GM21360 (cell line): ENCODE measurements around the gene FFAR2.
"Not testable (repeated sequence)": the region's sequence is repeated elsewhere in the genome, so short reads cannot be mapped to it uniquely, and the experiment has no call there.

Experiments
- ATAC-seq: cut with Tn5 transposase; IDR thresholded peaks from one replicate; pipeline ENCODE4 v1.9.1; 2021; ENCODE audit warnings: mild to moderate bottlenecking, moderate library complexity; ENCODE audit not compliant: unreplicated experiment

FFAR2 gene

DNA sequence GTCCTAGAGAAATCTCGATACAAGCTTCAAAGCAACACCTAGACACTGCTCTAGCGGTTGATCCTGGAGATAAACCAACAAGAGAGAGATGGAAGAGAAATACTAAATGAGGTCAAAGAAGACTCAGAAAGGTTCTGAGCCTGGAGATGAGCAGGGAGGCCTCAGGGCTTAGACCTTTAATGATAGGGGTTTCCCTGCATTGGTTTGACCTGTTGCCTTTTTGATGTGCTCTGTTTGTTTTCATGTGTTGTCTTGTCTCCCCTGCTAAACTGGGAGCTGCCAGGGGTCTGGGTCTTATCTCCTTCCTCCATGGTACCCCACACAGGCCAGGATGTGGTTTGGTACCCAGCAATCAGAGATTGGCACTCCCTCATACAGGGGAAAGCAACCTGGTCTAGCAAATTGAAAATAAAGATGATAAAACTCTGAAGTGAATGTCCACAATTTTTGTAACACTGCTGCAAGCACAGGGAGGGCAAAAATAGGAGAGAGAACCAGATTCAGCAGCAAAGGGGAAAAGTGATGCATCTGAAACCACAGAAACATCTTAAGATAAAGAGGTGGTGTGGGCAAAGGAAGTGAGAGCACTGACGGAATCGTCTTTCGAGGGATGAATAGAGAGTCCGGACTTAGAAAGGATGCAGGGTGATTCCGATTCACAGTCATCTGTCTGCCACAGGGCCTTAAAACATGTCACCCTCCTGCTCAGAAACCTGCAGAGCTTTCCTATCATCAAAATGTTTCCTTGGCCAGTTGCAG is 3.5 kb downstream of the FFAR2 start:
- ATAC-seq, result no peak

DNA sequence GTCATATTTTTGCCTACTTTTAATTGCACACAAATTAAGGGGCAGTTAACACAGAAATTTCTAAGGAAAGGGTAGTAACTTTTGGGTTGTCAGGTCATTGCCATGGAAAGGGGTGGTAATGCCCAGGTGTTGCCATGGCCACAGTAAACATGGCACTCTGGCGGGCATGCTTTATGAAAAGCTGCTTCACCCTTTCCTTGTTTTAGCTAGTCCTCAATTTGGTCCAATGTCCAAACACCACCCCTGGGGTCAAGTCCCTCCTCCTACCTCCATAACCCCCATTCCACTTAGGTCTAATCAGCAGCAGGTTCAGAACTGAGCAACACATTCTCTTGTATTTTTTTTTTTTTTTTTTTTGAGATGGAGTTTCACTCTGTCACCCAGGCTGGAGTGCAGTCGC is 6.6 kb downstream of the FFAR2 start:
- ATAC-seq, result no peak

DNA sequence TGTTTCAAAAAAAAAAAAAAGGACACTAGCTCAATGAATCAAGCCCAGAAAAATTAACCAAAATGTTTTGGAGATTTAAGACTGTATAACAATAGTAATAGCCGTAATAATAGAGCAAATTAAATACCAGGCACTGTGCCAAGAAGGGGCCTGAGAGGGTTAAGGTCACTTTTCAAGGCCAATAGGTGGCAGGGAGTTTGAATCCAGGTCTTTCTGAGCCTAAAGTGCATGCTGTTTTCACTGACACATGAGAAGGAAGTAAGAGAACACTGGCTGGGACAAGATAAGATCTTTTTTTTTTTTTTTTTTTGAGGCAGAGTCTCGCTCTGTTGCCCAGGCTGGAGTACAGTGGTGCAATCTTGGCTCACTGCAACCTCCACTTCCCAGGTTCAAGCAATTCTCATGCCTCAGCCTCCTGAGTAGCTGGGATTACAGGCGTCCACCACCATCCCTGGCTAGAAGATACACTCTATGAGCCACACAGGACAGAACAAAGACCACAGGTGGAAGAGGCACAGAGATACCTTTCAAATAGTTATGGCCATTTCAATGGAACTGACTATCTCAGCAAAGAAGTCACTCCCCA is 7.7 kb downstream of the FFAR2 start:
- no peak for ATAC-seq

DNA sequence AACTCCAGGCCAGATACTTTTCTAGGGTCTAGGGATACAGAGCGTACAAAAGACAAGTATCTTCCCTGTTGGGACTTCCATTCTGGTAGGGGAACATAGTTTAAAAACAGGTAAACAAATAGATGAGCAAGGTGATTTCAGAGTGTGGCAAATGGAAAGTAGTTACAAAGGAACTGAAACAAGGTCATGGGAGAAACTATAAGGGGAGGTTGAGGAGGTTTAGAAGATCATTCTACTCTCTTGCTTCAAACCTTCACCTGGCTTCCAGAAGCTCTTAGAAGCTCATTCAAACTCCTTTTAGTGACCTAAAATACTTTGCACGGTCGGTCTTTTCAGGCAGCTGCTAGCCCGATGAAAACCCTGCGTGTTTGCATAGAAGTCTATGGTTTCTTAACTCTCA is 9.1 kb downstream of the FFAR2 start:
- no peak for ATAC-seq

DNA sequence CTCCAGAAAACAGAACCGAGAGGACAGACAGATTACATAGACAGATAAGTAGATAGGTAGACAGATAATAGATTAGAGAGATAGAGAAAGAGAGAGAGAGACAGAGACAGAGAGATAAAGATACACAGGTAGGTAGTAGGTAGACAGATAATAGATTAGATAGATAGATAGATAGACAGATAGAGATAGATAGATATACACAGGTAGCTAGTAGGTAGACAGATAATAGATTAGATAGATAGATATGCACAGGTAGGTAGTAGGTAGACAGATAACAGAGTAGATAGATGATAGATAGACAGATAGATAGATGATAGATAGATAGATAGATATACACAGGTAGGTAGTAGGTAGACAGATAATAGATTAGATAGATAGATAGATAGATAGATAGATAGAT is 10.1 kb downstream of the FFAR2 start:
- no peak for ATAC-seq

DNA sequence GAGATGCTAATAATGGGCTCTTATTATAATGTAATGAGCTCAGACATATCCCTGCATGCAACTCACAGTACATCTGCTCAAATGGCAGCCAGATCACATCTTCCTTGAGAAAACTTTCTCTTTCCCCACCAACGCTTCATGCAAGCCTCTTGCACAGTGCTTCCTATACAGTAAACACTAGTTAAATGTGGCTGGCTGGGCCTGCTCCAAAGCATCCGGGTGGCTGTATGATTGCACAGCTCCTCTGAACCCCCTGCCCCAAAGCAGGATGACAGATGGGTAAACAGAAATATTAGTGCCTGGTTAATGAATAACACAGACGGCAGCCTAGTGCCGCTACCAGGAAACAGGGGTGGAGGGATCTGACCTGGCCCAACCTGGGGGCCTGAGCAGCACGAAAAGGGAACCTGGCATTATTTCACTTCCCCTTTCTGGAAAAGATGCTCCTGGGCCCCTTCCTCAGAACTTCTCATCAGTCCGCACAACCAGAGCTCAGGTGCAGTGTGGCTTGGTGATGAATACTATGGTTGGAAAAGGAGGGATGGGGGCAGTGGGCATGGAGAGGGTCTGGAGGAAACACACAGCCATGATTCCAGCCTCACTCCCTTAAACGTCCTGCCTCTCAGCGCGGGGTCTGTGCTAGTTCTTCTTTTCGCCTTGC is 10.8 kb downstream of the FFAR2 start:
- no peak for ATAC-seq

DNA sequence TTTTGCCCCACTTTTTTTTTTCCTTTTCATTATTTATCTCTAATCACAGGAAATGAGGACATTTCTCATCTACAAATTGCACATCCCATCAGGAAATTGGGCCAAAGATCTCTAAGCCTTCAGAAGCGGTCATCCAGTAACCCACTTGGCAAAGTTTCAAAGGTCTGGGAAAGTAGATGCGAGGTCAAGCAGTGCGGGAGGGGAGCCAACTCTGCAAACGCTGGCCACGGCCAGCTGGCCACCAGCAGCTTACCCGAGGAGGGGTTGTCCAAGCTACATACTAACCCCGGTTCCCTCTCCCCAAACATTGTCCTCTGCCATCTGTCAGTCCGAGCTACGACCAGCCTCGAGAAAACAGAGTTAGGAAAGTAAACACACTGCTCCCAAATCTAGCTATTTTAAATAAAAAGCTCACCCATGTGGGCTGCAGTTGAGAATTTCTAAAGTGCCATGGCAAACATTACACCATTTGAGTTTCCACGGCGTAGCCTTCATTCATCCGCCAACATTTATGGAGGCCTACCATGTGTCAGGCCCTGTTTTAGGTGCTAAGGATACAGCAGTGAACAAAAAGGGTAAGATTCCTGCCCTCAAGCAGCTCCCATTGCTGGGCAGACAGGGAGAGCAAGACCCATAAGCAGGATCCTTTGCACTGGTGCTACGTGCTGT is 11.5 kb downstream of the FFAR2 start:
- ATAC-seq, result no peak

DNA sequence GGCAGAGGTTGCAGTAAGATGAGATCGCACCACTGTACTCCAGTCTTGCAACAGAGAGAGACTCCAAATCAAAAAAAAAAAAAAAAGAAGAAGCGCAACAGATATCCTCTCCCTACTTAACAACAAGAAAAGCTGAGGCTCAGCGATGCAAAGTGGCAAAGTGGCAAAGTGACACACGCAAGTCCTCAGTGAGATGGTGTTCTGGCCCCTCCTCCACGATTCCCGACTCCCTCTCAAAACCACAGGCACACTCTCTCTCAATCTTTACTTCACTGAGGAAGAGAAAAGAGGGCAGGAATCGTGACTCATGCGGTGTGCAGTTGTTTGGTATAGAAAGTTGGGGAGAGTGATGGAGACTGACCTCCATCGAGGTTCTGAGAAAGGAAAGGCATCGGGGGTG is 12.6 kb downstream of the FFAR2 start:
- ATAC-seq, result no peak

DNA sequence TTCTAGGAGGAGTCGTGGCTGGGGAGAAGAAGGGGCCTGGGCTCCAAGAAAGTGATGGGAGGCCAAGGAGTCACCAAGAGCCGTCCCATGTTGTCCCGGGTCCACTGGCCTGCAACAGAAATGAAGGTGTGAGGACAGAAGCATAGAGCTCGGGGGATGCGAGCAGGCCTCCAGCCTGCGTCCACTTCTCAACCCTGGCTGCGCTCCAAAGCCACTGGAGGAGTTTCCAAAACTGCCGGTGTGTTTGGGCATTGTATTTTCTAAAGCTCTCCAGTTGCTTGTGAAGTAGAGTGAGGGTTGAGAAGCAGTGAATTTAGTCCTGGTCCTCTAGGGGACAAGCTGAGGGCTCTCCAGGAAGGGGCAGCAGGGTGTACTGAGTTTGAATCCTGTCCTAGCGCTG is 13.0 kb downstream of the FFAR2 start:
- ATAC-seq, result no peak

DNA sequence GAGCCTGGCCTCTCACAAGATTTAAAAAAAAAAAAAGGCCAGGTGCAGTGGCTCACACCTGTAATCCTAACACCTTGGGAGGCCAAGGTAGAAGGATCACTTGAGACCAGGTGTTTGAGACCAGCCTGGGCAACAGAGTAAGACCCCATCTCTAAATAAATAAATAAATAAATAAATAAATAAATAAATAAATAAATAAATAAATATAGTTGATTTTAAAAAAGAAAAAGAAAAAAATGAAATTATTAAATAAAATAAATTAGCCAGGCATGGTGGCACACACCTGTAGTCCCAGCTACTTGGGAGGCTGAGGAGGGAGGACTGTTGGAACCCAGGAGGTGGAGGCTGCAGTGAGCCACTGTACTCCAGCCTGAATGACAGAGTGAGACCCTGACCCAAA is 13.7 kb downstream of the FFAR2 start:
- ATAC-seq, result not testable (repeated sequence)

DNA sequence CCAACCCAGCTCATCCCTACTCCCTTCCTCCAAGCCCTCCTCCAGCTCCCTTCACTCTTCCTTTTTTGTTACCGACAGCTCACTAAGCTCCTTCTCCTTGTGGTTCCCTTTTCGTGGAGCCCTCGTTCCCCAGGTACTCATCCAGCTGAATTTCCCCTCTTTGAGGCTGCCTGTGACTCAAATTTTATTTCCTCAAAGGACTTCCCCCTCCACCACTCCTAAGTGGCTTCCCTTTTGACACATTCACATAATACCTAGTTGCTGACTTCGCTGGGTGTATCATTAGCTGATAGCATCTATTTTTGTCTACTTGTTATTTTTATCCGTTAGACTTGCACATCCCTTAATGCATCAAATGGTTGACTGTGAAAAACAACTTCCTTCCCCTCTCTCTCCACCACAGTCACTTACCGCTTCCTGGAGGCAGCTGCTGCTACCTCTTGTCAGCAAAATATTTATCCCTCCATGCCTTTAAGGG is 14.5 kb downstream of the FFAR2 start:
- peak; percentile 50 for ATAC-seq

DNA sequence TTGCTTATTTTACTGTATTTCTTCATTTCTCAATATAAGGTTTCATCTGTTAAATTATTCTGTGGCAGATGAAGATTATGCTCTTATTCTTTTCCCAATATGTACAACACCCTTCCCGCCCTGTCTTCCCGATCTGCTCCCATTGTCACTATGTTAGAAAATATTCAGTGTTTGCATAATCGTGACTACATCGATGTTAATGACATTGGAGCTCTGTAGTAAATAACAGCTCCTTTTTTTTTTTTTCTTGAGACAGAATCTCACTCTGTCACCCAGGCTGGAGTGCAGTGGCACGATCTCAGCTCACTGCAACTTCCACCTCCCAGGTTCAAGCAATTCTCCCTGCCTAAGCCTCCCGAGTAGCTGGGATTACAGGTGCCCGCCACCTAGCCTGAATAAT is 14.9 kb downstream of the FFAR2 start:
- ATAC-seq, result not testable (repeated sequence)

DNA sequence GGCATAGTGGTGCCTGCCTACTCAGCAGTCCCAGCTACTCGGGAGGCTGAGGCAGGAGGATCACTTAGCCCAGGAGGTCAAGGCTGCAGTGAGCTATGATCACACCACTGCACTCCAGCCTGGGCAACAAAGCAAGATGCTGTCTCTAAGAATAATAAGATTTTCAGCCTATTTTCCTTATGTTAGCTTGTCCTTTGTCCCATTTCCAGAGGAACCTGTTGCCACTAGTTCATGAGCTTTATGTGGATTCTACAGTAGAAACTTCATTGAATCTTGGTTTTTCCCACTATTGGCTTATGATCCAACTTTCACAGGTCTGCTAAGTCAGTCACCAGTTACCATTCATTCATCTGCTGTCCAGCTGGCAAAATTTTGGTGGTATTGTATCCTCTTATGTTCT is 18.2 kb downstream of the FFAR2 start:
- ATAC-seq, result no peak

DNA sequence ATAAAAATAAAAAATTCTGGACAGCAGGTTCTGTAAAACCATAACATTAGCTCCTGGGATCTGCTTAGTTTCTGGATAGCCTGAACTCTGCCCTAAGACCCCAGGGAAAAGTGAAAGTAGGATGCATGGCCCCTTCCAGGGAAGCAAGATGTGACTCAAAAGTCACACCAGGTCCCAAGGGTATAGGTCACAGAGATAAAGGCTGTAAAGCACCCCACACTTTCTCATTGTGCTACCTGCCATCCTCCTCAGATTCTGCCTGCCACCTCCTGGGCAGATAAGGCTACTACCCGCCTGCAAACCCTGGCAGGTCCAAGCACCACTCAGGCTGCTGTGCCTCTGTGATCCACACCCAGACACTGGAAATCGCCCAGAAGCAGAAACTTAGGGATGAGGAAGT is 20.6 kb downstream of the FFAR2 start:
- ATAC-seq, result no peak

DNA sequence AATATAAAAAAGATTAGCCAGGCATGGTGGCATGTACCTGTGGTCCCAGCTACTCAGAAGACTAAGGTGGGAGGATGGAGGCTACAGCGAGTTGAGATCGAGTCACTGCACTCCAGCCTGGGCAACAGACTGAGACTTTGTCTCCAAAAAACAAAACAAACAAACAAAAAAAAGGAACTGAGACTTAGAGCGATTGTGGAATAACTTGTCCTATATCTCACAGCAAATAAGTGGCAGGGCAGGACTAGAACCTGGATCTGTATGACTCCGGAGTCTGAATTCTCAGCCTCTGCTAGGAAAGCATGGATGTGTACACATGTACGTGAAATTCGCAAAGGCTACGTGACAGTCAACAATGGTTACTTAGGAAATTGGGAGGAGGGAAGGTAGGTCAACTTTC is 22.1 kb downstream of the FFAR2 start:
- no peak for ATAC-seq

DNA sequence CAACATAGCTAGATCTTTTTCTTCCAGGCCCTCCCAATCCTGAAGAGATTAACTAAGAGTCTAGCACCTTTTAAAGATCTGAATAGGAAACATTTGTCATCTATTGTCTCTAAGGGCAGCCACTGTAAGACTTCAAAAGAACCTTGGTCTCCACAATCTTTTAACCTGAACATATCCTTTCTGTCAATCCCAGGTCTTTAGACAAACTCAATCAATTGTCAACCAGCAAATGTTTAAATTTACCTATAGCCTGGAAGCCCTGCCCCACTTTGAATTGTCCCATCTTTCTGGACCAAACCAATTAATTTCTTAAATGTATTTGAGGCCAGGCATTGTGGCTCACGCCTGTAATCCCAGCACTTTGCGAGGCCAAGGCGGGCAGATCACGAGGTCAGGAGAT is 23.0 kb downstream of the FFAR2 start:
- not testable (repeated sequence) for ATAC-seq

DNA sequence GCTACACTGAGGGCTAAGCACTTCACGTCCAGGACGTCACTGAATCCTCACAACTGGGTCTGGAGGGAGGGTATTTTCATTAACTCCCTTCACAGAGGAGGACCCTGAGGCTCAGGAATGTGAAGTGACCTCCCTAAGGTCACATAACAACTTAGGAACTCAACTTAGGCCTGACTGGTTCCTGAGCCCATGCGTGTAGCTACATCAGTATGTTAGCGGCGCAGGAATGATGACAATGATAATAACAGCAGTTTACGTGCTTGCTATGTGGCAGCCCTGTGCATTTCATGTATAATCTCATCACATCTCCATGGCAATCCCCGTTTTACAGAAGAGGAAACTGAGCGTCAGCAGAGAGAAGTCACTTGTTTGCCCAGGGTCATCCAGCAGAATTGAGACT is 23.9 kb downstream of the FFAR2 start:
- ATAC-seq, result no peak

DNA sequence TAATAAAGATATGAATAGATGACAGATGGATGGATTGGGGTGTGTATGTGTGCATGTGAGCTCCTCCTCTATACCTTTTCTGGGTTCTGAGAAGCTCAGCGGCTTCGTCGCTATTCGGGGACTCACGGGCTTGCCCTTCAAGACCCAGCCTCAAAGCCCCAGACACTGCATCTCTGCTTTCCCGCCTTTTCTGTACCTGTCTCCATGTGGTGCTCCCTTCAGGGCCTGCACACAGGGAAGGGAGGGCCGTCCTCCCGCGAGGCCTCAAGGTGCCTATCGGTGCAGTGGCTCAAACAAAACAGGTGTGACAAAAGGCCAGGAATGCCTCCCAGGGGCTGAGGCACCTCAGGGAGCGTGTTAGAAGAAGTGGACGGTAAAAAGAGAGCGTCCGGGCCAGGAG is 26.0 kb downstream of the FFAR2 start:
- no peak for ATAC-seq

DNA sequence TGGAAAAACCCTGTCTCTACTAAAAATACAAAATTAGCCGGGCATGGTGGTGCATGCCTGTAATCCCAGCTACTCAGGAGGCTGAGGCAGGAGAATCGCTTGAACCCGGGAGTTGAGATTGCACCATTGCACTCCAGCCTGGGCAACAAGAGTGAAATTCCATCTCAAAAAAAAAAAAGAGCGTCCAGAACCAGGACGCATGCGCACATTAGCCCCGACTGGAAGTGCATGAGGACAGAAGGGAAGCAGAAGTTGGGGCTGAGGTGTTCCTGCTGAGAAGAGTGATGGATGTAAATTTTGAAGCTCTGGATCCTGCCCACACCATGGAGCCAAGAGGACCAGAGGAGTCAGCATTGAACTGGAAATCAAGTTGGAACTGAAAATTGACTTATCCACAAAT is 26.5 kb downstream of the FFAR2 start:
- not testable (repeated sequence) for ATAC-seq

DNA sequence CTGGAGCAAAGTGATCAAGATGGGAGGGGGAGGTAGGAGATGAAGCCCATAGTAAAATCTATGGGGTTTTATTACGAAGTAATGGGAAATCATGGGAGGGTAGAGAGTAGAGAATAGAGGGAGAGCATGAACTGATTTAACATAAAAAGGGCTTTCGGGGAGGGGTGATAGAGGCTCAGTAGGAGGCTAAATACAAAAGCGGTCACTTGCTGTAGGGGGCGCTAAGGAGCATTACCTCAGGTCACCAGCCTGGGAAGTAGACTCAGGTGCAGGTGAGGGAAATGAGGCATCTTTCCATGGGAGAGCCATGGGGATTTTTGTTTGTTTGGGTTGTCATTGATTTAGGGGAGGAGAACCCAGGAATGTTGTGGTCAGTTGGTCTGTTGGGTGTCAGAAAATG is 28.1 kb downstream of the FFAR2 start:
- no peak for ATAC-seq

DNA sequence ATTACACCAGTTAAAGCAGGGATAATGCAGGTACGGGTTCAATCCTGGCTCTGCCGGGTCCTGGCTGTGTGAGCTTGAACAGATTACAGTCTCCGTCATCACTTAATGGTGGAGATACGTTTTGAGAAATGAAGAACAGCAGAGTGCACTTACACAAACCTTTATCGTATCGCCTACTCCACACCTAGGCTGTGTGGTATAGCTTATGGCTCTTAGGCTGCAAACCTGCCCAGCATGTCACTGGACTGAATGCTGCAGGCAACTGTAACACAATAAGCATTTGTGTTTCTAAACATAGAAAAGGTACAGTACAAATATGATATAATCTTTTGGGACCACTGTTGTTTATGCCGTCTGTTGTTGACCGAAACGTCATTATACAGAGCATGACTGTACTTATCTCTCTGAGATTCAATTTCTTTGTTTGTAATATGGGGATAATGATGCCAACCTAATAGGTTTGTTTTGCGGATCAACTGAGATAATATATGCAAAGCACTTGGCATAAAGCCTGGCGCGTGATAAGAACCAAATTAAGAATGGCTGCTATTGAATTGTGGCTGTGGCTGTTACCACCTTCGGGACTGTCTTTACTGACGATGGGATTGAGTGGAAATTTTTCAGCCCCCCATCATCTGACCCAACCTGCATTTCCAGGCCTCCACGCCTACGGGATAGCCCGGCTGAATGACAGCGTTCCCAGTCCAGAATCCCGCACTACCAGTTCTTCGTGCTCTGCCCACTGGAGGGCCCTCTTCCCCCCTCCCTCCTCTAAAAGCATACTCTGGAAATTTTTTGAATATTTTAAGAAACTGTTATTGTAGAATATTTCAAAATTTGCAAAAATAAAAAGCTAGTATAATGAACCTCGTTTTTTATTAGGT is 31.0 kb downstream of the FFAR2 start:
- no peak for ATAC-seq
